Limb (tissue), 2 donors: ENCODE results near the gene UBN2.
"Not testable (repeated sequence)": the region's sequence is repeated elsewhere in the genome, so short reads cannot be mapped to it uniquely, and the experiment has no call there.

Experiments
- DNase-seq, 2 donors: peaks; one replicate each; pipeline ENCODE4 v3.0.0-alpha.2; 2016; ENCODE audit errors: extremely low spot score in 2 of 2

UBN2 gene

GRCh38 chr7:139230774-139231512 lies at the start of gene UBN2:
TSS of gene UBN2 (plus strand) at chr7:139231237. CDS start at chr7:139231485, 248 bp downstream.
- DNase-seq = peak; percentile 96

- DNase-seq = no peak
Observed at GRCh38 chr7:139181404-139181803, 49.6 kb upstream of the UBN2 start.

- DNase-seq = no peak
Observed at GRCh38 chr7:139182363-139182762, 48.7 kb upstream of the UBN2 start.

GRCh38 chr7:139183251-139183650 lies 47.8 kb upstream of the UBN2 start:
- no peak for DNase-seq

GRCh38 chr7:139183878-139184338 lies 47.1 kb upstream of the UBN2 start:
- no peak for DNase-seq

GRCh38 chr7:139186146-139186545 lies 44.9 kb upstream of the UBN2 start:
- no peak for DNase-seq

GRCh38 chr7:139189357-139189756 lies 41.7 kb upstream of the UBN2 start:
- DNase-seq = no peak

GRCh38 chr7:139192014-139192706 lies 38.9 kb upstream of the UBN2 start:
- no peak for DNase-seq

- DNase-seq = no peak
Observed at GRCh38 chr7:139200382-139200781, 30.7 kb upstream of the UBN2 start.

GRCh38 chr7:139203992-139204391 lies 27.0 kb upstream of the UBN2 start:
- no peak for DNase-seq

- DNase-seq = no peak
Observed at GRCh38 chr7:139205843-139206242, 25.2 kb upstream of the UBN2 start.

- DNase-seq = no peak
Observed at GRCh38 chr7:139212133-139212532, 18.9 kb upstream of the UBN2 start.

- DNase-seq = not testable (repeated sequence)
Observed at GRCh38 chr7:139213489-139213888, 17.5 kb upstream of the UBN2 start.

- no peak for DNase-seq
Observed at GRCh38 chr7:139218173-139218572, 12.9 kb upstream of the UBN2 start.

GRCh38 chr7:139224219-139224618 lies 6.8 kb upstream of the UBN2 start:
- no peak for DNase-seq

GRCh38 chr7:139224836-139225235 lies 6.2 kb upstream of the UBN2 start:
- not testable (repeated sequence) for DNase-seq

- DNase-seq = not testable (repeated sequence)
Observed at GRCh38 chr7:139225286-139226157, 5.5 kb upstream of the UBN2 start.

GRCh38 chr7:139226158-139226515 lies 4.9 kb upstream of the UBN2 start:
- not testable (repeated sequence) for DNase-seq

GRCh38 chr7:139226988-139227488 lies 4.0 kb upstream of the UBN2 start:
- DNase-seq = not testable (repeated sequence)

- no peak for DNase-seq
Observed at GRCh38 chr7:139230023-139230422, 1.0 kb upstream of the UBN2 start.

GRCh38 chr7:139230484-139230773 lies 608 bp upstream of the UBN2 start:
- no peak for DNase-seq
